ENCODE data around the gene REG1B.

REG1B gene

DNA sequence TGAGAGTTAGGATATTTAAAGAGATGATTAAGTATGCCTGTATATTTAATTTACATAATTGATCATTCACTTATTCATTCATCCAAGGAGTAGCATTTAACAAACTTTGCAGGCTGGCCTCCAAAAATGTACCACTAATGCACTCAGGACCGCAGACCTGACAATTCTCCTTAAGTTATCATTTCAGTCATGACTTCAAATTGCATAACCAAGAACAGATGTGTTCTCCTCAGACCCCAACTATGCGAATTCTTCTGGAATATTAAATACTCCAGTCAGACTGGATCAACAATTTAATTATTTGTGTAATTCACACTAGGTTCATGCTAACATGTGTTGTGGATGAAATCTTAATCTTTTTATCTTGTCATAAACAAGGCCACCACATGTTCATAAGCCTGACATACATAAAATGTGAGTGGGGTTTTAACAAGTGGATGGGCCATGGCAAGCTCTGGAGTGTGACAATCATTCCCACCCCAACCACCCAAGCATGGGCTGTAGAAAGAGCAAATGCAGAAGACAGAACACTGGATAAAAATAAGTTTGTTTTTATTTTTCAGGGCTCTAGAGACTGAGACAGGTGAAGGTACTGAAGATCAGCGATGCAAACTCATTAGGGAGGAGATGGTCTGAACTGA is 3.2 kb downstream of the REG1B start:
- Histone ChIP-seq H2AFZ (ENCODE audit: low read depth, low read length, severe bottlenecking) (no peak overlapping the region), H3K27ac (ENCODE audit: low read depth, low read length) (no peak overlapping the region), H3K9me3 (ENCODE audit: insufficient read depth, low read length) (no peaks in the 10 kb centered on the region), H4K20me1 (ENCODE audit: low read depth, low read length) (no peaks in the 10 kb centered on the region), H3K4me3 (ENCODE audit: insufficient read depth, low read length, poor library complexity, severe bottlenecking) (no peak overlapping the region), H3K79me2 (ENCODE audit: insufficient read depth, low read length) (no peaks in the 10 kb centered on the region), H3F3A (ENCODE audit: insufficient read depth) (no peaks in the 10 kb centered on the region), H3K36me3 (ENCODE audit: low read length) (no peaks in the 10 kb centered on the region), H3K9ac (ENCODE audit: low read length) (no peak overlapping the region), H3K27me3 (ENCODE audit: low read length) (no peaks in the 10 kb centered on the region), H3K4me2 (ENCODE audit: low read depth, low read length, poor library complexity, severe bottlenecking) (no peak overlapping the region), H3K9me2 (replicated peaks; ENCODE audit: insufficient read depth, low read length) (no peaks in the 10 kb centered on the region)
- TF ChIP-seq, protein P1, sequence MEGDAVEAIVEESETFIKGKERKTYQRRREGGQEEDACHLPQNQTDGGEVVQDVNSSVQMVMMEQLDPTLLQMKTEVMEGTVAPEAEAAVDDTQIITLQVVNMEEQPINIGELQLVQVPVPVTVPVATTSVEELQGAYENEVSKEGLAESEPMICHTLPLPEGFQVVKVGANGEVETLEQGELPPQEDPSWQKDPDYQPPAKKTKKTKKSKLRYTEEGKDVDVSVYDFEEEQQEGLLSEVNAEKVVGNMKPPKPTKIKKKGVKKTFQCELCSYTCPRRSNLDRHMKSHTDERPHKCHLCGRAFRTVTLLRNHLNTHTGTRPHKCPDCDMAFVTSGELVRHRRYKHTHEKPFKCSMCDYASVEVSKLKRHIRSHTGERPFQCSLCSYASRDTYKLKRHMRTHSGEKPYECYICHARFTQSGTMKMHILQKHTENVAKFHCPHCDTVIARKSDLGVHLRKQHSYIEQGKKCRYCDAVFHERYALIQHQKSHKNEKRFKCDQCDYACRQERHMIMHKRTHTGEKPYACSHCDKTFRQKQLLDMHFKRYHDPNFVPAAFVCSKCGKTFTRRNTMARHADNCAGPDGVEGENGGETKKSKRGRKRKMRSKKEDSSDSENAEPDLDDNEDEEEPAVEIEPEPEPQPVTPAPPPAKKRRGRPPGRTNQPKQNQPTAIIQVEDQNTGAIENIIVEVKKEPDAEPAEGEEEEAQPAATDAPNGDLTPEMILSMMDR (IDR thresholded peaks at IDR 0.05; ENCODE audit: insufficient read depth, low read length, poor library complexity, severe bottlenecking), result no peak
- TF ChIP-seq EZH2phosphoT487 (conservative IDR thresholded peaks at IDR 0.05; ENCODE audit: low read length), result no peak

DNA sequence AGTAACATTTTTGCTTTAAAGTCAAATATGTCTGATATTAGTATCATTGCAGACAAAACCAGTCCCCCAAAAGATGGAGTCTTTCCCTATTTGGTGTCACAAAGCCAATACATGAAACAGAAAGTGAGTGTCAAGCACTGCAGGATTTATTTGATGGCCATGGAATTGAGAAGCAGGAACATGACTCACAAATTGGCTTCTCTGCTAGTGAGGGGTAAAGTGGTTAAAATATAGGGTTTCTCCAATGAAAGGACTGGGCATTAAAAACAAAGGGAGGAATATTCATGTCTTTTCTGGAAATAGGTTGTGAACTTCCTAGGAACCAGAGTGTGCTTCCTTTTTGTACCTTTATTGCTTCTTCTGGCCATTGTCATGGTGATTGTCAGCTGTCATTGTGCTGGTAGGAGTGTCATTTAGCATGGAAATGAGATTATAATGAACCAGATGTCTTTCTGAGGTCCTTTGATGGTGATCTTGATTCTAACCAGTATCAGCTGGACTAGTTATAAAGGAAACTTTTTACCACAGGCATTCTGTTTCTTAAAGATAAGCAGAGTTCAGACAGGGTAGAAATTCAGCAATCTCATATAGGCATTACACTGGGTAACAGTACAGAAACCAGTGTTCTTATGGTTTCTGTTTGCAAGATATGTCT is 4.1 kb downstream of the REG1B start:
- TF ChIP-seq, protein P1 (IDR thresholded peaks at IDR 0.05; ENCODE audit: insufficient read depth, low read length, poor library complexity, severe bottlenecking), result no peak
- TF ChIP-seq EZH2phosphoT487 (conservative IDR thresholded peaks at IDR 0.05; ENCODE audit: low read length), result no peak
- H3K9me3 ChIP-seq (ENCODE audit: insufficient read depth, low read length), result no peaks in the 10 kb centered on the region
- no peaks in the 10 kb centered on the region for H3K36me3 ChIP-seq (ENCODE audit: low read length)
- no peaks in the 10 kb centered on the region for H3F3A ChIP-seq (ENCODE audit: insufficient read depth)
- H2AFZ ChIP-seq (ENCODE audit: low read depth, low read length, severe bottlenecking), result no peak overlapping the region
- no peak overlapping the region for H3K9ac ChIP-seq (ENCODE audit: low read length)
- no peaks in the 10 kb centered on the region for H3K79me2 ChIP-seq (ENCODE audit: insufficient read depth, low read length)
- no peaks in the 10 kb centered on the region for H3K27me3 ChIP-seq (ENCODE audit: low read length)
- H3K4me2 ChIP-seq (ENCODE audit: low read depth, low read length, poor library complexity, severe bottlenecking), result no peak overlapping the region
- no peak overlapping the region for H3K4me3 ChIP-seq (ENCODE audit: insufficient read depth, low read length, poor library complexity, severe bottlenecking)
- H4K20me1 ChIP-seq (ENCODE audit: low read depth, low read length), result no peaks in the 10 kb centered on the region
- H3K27ac ChIP-seq (ENCODE audit: low read depth, low read length), result no peak overlapping the region
- no peaks in the 10 kb centered on the region for H3K9me2 ChIP-seq (replicated peaks; ENCODE audit: insufficient read depth, low read length)

DNA sequence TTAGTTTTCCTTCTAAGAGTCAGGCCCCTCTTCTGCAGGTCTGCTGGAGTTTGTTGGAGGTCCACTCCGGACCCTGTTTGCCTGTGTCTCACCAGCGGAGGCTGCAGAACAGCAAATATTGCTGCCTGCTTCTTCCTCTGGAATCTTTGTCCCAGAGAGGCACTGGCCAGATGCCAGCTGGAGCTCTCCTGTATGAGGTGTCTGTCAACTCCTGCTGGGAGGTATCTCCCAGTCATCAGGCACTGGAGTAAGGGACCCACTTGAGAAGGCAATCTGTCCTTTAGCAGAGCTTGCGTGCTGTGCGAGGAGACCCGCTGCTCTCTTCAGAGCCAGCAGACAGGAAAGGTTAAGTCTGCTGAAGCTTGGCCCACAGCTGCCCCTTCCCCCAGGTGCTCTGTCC is 4.8 kb downstream of the REG1B start:
- H3K4me2 ChIP-seq (ENCODE audit: low read depth, low read length, poor library complexity, severe bottlenecking), result no peak overlapping the region
- H2AFZ ChIP-seq (ENCODE audit: low read depth, low read length, severe bottlenecking), result no peak overlapping the region
- H3K9me2 ChIP-seq (replicated peaks; ENCODE audit: insufficient read depth, low read length), result no peaks in the 10 kb centered on the region
- H3K36me3 ChIP-seq (ENCODE audit: low read length), result no peaks in the 10 kb centered on the region
- no peak for TF ChIP-seq EZH2phosphoT487 (conservative IDR thresholded peaks at IDR 0.05; ENCODE audit: low read length)
- TF ChIP-seq, protein P1 (IDR thresholded peaks at IDR 0.05; ENCODE audit: insufficient read depth, low read length, poor library complexity, severe bottlenecking), result no peak
- no peak overlapping the region for H3K4me3 ChIP-seq (ENCODE audit: insufficient read depth, low read length, poor library complexity, severe bottlenecking)
- no peaks in the 10 kb centered on the region for H3K27me3 ChIP-seq (ENCODE audit: low read length)
- H4K20me1 ChIP-seq (ENCODE audit: low read depth, low read length), result no peaks in the 10 kb centered on the region
- no peaks in the 10 kb centered on the region for H3K9me3 ChIP-seq (ENCODE audit: insufficient read depth, low read length)
- H3K27ac ChIP-seq (ENCODE audit: low read depth, low read length), result no peak overlapping the region
- no peaks in the 10 kb centered on the region for H3F3A ChIP-seq (ENCODE audit: insufficient read depth)
- H3K9ac ChIP-seq (ENCODE audit: low read length), result no peak overlapping the region
- no peaks in the 10 kb centered on the region for H3K79me2 ChIP-seq (ENCODE audit: insufficient read depth, low read length)
